Measurements from ENCODE around the gene PEDS1. TPM values are rescaled to one million over a fixed set of nuclear protein-coding genes. Genes with fewer than 3 reads are reported as not detected.

Gene PEDS1
- total and polyA plus RNA-seq, 2 of the 4 experiments (the other 2 are of a cell fraction), result 24.0 to 59.9 TPM

DNA sequence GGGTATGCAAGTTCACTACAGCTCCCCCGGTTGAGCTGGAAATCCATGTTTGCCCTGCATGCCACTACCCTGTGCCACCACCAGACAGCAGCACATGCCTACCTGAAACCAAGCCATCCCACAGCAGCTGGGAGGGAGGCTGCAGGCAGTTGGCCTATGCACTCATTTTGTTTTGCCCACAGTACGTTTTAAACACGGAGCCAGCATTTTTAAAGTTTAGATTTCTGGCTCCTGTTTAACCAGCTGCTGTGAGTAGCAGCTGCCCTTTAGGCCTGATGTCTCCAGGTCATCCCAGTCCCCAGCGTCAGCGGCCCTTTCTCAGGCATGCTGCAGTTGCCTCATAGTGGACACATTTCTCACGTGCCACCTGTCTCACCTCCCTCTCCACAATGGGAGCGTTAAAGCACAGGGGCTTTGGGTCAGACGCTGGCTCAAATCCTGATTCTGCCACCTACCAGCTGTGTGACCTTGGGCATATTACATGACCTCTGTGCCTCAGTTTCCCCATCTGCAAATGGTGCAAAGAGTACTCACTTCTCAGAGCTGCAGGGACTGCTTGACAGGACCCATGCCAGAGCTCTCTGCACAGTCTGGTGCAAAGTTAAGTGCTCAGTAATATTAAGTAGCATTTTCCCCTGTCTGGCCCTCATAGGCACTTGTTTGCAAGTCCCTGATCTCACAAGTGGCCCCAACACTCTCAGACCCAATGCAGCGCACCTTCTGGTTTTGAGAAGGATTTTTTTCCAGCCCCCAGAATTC, 32.4 kb downstream of the PEDS1 start:
- H2AK9ac ChIP-seq (replicated peaks; ENCODE audit: low read depth, low read length, poor library complexity), result no peak overlapping the region
- TF ChIP-seq RCOR1 (IDR thresholded peaks at IDR 0.05; ENCODE audit: insufficient replicate concordance, low read length) (no peak), RAD21 (IDR thresholded peaks at IDR 0.05; ENCODE audit: low read length) (peak; percentile 88), SMC3 (IDR thresholded peaks at IDR 0.05; ENCODE audit: low read depth, low read length) (peak; percentile 87), POLR2A (IDR thresholded peaks at IDR 0.05; ENCODE audit: low read depth, low read length) (no peak)
- TF ChIP-seq, protein P1, sequence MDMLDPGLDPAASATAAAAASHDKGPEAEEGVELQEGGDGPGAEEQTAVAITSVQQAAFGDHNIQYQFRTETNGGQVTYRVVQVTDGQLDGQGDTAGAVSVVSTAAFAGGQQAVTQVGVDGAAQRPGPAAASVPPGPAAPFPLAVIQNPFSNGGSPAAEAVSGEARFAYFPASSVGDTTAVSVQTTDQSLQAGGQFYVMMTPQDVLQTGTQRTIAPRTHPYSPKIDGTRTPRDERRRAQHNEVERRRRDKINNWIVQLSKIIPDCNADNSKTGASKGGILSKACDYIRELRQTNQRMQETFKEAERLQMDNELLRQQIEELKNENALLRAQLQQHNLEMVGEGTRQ (IDR thresholded peaks at IDR 0.05; ENCODE audit: low read depth, low read length), result no peak
- TF ChIP-seq, protein P2, sequence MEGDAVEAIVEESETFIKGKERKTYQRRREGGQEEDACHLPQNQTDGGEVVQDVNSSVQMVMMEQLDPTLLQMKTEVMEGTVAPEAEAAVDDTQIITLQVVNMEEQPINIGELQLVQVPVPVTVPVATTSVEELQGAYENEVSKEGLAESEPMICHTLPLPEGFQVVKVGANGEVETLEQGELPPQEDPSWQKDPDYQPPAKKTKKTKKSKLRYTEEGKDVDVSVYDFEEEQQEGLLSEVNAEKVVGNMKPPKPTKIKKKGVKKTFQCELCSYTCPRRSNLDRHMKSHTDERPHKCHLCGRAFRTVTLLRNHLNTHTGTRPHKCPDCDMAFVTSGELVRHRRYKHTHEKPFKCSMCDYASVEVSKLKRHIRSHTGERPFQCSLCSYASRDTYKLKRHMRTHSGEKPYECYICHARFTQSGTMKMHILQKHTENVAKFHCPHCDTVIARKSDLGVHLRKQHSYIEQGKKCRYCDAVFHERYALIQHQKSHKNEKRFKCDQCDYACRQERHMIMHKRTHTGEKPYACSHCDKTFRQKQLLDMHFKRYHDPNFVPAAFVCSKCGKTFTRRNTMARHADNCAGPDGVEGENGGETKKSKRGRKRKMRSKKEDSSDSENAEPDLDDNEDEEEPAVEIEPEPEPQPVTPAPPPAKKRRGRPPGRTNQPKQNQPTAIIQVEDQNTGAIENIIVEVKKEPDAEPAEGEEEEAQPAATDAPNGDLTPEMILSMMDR (conservative IDR thresholded peaks at IDR 0.05; ENCODE audit: low read depth, low read length), result peak; percentile 69
- H3K4ac ChIP-seq (ENCODE audit: low read depth, low read length), result no peak overlapping the region
- peak overlapping the region; percentile 36; the same call in 1 of the 2 replicates for H2AK5ac ChIP-seq (ENCODE audit: low read depth, low read length)
- no peak overlapping the region for H3K9ac ChIP-seq (ENCODE audit: low read depth, low read length)
- CTCF ChIA-PET, result interaction anchor here (0.6 to 2.7 kb wide), 7 partner anchors 18 to 140 kb away, joined by 3 to 19 read pairs (median 6); no protein-coding TSS in a partner anchor
- ATAC-seq (ENCODE audit: low read depth) (peak; percentile 74), DNase-seq (peak; percentile 65)
- WGBS, 2 experiments (ENCODE audit: extremely low coverage in 2 of 2, insufficient read length in 1 of 2), result 25% methylated on average over 4 of the region's 9 CpGs; no CpG with 5 or more reads in 1 of the 2 experiments
- intact Hi-C loops (cut with micrococcal nuclease), result loop anchor here (1.0 kb wide), 1 partner anchor 48 kb away; no protein-coding TSS in a partner anchor
- H4K8ac ChIP-seq (ENCODE audit: low read depth in 2 of 2, low read length in 2 of 2), result no peak overlapping the region
- H3K18ac ChIP-seq (ENCODE audit: low read depth, low read length), result no peak overlapping the region
- H3K4me2 ChIP-seq (ENCODE audit: low read depth, low read length), result no peak overlapping the region
- H3K9me3 ChIP-seq (ENCODE audit: control insufficient read depth, insufficient read depth, low read length), result no peaks in the 10 kb centered on the region
- dilution Hi-C loops (cut with HindIII; ENCODE audit: low sequenced_read_pairs, unreplicated experiment), result no loop called here
- H2AFZ ChIP-seq (replicated peaks; ENCODE audit: low read length, poor library complexity), result peak overlapping the region; percentile 33
- H3K79me1 ChIP-seq (ENCODE audit: low read depth in 1 of 2, low read length in 2 of 2), result peaks cover 0 to 27% of the 10 kb centered on the region in 2 experiments; a peak in 2 of 4 replicates
- H3K56ac ChIP-seq (ENCODE audit: extremely low read depth, insufficient read depth, low read length), result no peak overlapping the region
- H3K14ac ChIP-seq (replicated peaks; ENCODE audit: low read depth, low read length), result no peak overlapping the region
- H4K5ac ChIP-seq (ENCODE audit: low read depth, low read length), result no peak overlapping the region
- H4K91ac ChIP-seq (ENCODE audit: insufficient read depth, low read depth, low read length), result no peak overlapping the region; the same call in 1 of the 2 replicates
- 0 out of 2 replicates have a peak, but pooled peaks cover 4% of the 10 kb centered on the region for H4K20me1 ChIP-seq (ENCODE audit: insufficient read depth, low read length)
- H3K4me3 ChIP-seq (ENCODE audit: insufficient read depth, low read depth, low read length), result no peak overlapping the region
- no peaks in the 10 kb centered on the region for H3K27me3 ChIP-seq (ENCODE audit: control insufficient read depth, insufficient read depth, low read length)
- no peak overlapping the region for H2BK20ac ChIP-seq (ENCODE audit: low read depth, low read length)
- in situ Hi-C loops (cut with MboI; ENCODE audit: low sequenced_read_pairs), result no loop called here
- H3K23ac ChIP-seq (ENCODE audit: low read depth, low read length), result no peak overlapping the region
- peaks cover 5% of the 10 kb centered on the region for H3K4me1 ChIP-seq (ENCODE audit: control insufficient read depth, insufficient read depth, low read length)
- H3K27ac ChIP-seq (ENCODE audit: insufficient read depth, low read length), result no peak overlapping the region
- H3K9me1 ChIP-seq (ENCODE audit: insufficient read depth, low read length), result peaks cover 6% of the 10 kb centered on the region
- no peak overlapping the region for H2BK15ac ChIP-seq (ENCODE audit: low read depth, low read length)
- no peak overlapping the region for H2BK5ac ChIP-seq (ENCODE audit: low read depth, low read length, poor library complexity, severe bottlenecking)
- H3K36me3 ChIP-seq (ENCODE audit: control insufficient read depth, insufficient read depth, low read length), result peaks cover 22% of the 10 kb centered on the region
- POLR2A ChIA-PET (ENCODE audit: unreplicated experiment), result no interaction called here
- no peak overlapping the region for H2BK120ac ChIP-seq (ENCODE audit: low read depth, low read length)
- BruUV-seq (replicated peaks), result no TSS peak

Measured in IMR-90 (cell line).